GOT3 (cell line): Measurements from ENCODE around the gene PSMC3.

Experiments used
- DNase-seq: peaks from one replicate; lab custom pipeline; 2025; ENCODE audit warnings: mixed read lengths; lab: John Stamatoyannopoulos, UW

Gene PSMC3

DNA sequence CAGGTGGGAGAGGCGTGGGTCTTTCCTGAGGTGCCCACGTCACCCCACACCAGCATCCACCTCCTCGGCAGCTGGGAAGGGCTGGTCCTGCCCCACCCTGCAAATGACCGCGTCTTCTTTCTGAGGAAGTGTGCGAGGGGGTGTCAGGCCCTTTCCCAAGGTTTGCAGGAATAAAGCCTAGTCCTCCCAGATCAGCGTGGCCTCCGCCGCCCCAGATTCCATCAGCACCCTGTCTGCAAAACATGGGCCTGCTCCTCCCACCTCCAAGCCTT is 32.3 kb downstream of the PSMC3 start:
- DNase-seq, result no peak

- DNase-seq, result no peak
These were observed 32.8 kb downstream of the PSMC3 start for GRCh38 chr11:47393163-47394049.

DNA sequence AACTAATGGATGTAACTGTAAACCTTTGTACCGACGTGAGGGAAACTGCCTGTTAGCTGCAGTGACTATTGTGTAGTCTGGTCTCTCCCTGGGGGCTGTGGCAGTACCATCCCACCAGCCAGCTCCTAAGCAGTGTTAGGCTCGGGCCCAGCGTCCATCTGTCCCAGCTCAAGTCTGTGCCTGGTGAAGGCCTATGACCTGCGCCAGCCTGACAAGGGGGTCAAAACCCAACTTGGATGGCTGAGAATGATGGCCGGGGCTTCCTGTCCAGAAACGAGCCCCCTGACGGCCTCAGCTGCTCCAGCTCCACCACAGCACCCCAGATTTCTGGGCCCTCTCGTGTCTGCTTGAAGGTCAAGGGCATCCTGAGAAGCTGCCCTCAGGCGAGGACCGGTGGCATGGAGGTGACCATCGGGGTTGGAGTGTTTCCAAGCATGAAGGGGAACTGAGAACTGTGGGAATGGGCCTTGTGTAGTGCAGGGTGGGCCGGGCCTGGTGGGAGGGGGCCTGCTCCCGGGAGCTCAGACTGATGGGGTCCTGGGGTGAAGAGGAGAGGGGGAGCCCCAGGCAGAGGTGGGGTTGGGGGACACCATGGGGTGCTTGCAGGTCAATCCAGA is 33.6 kb downstream of the PSMC3 start:
- DNase-seq, result no peak

DNA sequence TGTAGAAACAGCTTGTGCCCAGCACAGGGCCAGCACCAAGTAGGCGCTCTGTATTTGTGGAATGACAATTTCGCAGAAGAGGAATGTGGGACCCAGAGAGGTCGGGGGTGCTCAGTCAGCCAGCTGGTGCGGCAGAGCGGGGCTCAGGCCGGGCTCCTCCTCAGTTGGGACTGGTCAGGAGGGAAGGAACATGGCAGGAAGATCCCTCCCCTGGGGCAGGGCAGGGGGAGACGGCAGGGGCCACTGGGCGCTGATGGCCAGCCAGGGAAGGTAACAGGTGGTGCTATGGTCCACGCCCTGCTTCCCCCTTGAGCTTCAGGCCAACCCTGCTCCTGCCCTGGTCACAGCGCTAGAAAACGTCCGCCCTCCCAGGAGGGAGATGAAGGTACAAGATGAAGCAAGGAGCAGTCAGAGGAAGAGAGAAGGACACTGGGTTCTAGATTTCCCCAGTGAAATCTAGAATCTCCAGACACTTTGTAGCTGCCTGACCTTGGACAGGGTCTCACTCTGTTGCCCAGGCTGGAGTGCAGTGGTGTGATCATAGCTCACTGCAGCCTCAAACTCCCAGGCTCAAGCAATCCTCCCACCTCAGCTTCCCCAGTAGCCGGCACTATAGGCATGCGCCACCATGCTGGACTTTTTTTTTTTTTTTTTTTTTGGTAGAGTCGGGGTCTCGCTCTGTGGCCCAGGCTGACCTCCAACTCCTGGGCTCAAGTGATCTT is 34.4 kb downstream of the PSMC3 start:
- DNase-seq, result no peak

GRCh38 chr11:47391077-47391583 is 35.1 kb downstream of the PSMC3 start:
- DNase-seq, result no peak

- no peak for DNase-seq
These were observed 35.8 kb downstream of the PSMC3 start for GRCh38 chr11:47390422-47390760.

DNA sequence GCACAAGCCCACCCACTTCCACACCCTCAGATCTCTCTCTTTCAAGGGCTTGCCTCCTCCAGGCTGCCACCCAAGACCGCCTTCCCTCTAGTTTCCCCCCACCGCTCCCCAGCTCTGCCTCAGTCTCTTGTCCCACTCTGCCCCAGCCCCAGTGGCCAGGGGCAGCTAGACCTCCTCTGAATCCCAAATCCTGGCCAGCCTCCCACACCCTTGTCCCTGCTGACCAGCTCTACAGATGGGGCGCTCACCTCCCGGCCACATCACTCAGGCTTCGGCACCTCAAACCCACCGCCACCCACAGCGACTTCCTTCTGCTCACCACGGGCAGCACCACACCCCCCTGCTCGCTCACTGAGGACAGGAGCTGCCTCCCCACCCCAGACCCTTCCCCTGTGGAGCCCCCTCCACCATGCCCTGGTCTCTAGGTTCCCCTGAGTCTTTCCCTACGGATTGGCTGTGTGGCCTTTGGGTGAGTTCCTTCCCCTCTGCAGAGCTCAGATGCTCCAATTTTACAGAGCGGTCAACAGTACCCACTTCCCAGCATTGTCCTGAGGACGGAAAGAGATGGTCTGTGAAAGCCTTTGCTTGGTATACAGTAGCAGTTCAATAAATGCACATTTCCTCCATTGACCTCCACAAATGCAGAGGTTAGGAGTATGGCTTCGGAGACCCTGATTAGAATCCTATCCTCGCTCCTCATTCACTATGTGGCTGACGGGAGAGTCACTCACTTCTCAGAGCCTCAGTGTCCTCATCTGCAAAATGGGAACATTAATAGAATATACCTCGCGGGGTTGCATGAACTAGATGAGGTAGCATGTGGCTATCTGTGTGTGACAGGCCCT is 36.4 kb downstream of the PSMC3 start:
- DNase-seq, result no peak

DNA sequence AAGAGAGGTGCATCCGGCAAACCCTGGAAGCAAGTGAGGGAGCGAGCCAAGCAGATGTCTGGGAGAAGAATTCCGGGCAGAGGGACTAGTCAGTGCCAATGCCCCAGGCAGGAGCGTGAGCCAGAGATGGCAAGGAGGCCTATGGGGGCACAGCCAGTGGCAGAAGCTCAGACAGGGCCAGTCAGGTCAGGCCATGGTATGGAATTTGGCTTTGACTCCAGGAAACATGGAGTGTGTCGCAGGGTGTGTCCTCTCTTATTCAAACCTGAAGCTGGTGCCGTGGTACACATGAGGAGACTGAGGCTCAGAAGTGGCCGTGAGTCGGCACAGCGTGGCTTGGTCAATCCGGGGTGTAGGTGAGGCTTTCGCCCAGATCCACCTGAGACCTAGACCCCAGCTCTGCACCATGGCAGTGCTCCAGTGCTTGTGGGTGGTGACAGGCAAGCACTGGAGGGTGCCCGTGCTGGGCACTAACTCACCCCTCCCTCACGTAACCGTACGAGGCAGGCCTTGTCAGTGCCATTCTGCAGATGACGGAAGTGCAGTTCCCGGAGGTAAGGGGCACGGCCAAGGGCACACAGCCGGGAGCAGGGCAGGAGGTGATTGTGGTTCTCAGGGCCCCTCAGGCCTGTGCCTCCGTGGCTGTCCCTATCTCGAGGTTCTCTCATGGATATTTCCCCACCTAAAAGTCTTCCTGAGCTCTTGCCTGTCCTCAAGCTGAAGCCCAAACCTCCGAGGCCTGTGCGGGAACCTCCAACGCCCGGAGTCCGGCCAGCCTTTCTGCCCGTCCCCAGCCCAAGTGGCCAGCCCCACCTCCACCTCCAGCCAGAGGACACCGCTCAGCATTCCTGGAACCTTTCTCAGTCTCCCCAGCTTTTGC is 37.3 kb downstream of the PSMC3 start:
- DNase-seq, result no peak

DNA sequence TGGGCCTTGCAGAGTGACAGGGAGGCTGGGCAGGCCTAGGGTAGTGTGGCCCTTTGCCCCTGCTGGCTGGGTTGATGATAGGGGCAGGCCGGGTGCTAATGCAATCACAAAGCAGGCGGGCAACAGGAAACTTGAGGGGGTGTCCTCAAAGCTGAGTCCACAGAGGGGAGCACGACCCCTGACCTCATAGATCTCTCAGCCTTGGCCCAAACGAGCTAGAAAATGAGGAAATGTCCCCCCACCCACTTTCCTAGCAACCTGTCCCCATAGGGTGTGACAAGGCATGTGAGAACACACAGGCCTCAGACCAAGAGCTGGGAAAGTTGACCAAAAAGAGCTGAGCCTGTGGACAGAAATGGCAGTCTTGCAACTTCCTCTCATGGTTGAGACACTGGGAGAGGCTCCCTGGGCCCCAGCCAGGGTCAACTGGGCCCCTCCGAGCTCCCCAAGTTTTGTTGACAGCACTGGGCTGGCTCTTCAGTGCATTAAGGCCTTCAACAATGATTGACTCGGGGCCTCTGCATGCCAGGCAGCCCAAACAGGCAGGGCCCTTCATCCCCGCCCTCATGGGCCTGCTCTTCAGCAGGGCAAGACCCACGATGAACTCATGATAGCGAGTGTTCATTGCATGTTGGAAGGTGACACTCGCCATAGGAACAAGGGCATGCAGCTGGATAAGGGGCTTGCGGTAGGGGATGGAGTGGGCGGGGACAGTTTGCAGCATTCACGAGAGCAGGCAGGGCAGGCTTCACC is 38.1 kb downstream of the PSMC3 start:
- no peak for DNase-seq

DNA sequence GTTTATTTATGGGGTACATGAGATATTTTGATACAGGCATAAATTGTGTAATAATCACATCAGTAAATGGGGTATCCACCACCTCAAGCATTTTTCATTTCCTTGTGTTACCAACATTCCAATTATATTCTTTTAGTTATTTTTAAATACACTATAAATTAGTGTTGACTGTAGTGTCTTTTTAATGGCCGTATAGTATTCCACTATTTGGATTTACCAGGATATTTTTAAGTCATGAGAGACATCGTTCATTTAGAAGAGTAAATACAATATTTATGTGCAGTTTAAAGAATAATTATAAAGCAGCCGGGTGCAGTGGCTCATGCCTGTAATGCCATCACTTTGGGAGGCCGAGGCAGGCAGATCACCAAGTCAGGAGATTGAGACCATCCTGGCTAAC is 41.7 kb downstream of the PSMC3 start:
- no peak for DNase-seq

GRCh38 chr11:47383071-47383470 is 43.2 kb downstream of the PSMC3 start:
- no peak for DNase-seq

DNA sequence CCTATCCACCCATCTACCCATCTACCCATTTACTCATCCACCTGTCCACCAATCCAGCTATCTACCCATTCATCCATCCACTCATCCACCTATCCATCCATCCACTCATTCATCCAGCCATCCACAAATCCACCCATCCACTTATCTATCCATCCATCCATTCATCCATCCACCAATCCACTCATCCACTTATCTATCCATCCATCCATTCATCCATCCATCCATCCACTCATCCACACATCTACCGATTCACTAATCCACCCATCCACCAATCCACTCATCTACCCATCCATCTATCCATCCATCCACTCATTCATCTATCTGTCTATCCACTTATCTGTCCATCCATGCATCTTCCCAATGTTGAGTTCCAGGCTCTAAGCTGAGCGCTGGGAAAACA is 46.2 kb downstream of the PSMC3 start:
- DNase-seq, result no peak

GRCh38 chr11:47379317-47379716 is 46.9 kb downstream of the PSMC3 start:
- DNase-seq, result no peak

- DNase-seq, result no peak
These were observed 47.4 kb downstream of the PSMC3 start for GRCh38 chr11:47378836-47379170.

- no peak for DNase-seq
These were observed 48.0 kb downstream of the PSMC3 start, which contains the start of gene SPI1 for GRCh38 chr11:47378010-47378835. Gene SPI1, minus strand, starts transcription at chr11:47378547. Its CDS starts 194 bp downstream, at chr11:47378353.

DNA sequence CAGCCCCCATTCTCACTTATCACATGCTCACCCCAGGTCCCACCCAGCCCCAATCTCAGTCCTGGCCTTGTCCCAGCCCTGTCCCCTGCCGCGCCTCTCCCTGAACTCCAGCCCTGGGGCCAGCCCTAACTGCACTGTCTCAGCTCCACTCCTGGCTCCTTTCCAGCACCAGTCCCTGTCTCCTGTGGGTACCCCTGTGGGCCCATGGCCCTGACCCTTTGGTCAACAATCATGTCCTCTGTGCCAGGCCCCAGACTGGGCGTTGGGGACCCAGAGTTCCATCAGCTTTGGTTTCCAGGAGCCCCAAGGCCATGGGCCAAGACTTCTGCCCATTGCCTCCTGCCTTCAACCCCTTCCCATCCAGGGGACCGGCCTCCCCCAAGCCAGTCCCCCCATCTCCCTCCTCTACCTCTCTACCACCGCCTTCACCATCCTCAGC is 48.6 kb downstream of the PSMC3 start:
- DNase-seq, result no peak

DNA sequence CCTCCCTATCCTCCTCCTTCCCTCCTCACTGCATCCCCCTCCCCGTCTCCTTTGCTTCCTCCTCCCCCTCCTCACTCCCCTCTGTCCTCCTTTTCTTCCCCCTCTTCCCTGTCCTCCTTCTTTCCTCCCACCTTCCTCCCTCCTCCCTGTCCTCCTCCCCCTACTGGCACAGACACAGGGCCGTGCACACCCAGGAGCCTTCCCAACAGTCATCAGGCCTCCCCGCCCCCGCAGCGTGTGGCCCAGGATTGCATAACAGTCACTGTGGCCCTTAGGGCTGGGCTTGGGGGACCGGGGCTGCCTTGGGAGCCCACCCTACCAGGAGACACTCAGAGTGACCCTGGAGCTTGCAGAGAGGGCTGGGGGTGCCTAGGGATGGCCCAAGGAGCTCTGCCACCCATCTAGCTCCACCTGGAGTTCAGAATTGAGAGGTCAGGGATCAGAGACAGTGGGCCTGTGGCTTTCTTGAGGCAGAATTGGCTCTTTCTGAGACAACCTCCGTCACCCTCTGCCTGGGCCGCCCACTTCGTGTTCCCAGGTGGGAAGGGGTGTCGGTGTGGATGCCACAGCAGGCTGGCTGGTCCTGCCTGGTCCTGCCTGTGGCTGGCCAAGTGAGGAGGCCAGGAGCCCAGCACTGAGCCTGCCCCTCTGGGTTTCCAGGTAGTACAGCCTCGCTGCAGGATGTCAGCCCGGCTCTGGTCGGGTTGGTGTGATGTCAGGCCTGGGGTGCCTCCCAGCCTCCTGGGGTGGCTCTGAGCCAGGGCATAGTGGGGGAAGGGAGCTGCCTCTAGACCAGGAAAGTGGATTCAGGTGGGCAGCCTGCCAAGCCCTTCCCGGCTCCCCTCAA is 49.5 kb downstream of the PSMC3 start:
- no peak for DNase-seq

GRCh38 chr11:47376107-47376524 is 50.1 kb downstream of the PSMC3 start:
- DNase-seq, result no peak
